RPMI7951 (cell line): ENCODE results near the gene AIMP2. TPM values are rescaled to one million over a fixed set of nuclear protein-coding genes. Genes with fewer than 3 reads are reported as not detected.
A peak's percentile ranks its signal among the peaks of the same experiment; 100 is the strongest.
"Not testable (repeated sequence)": the region's sequence is repeated elsewhere in the genome, so short reads cannot be mapped to it uniquely, and the experiment has no call there.

ENCODE experiments used
- DNase-seq: peaks from one replicate; pipeline ENCODE4 v3.0.0-alpha.2; 2012; ENCODE audit warnings: low read depth
- total RNA-seq: library from RNA; depleted of rRNA; stranded (reverse); fragments of >200 nt; shearing (Covaris generic); gene quantifications from 2 replicates; pipeline ENCODE4 v1.2.3, GENCODE V29; 2014; rRNA removed

The AIMP2 gene
- total RNA-seq, 1 experiment from 2014 or later, result 112 TPM

GRCh38 chr7:6026011-6026819 lies 17.1 kb downstream of the AIMP2 start:
- DNase-seq, result peak; percentile 51

- DNase-seq, result no peak
Observed at GRCh38 chr7:6026820-6027311, 17.8 kb downstream of the AIMP2 start.

GRCh38 chr7:6027806-6028365 lies 18.8 kb downstream of the AIMP2 start:
- DNase-seq, result no peak

- no peak for DNase-seq
Observed at GRCh38 chr7:6028563-6028962, 19.5 kb downstream of the AIMP2 start.

GRCh38 chr7:6030988-6031387 lies 21.9 kb downstream of the AIMP2 start, which contains the start of gene ANKRD61:
TSS of gene ANKRD61 (plus strand) at chr7:6031376. CDS start at chr7:6031376, 0 bp downstream.
- no peak for DNase-seq

GRCh38 chr7:6031567-6031966 lies 22.5 kb downstream of the AIMP2 start:
- no peak for DNase-seq

- no peak for DNase-seq
Observed at GRCh38 chr7:6032167-6032566, 23.1 kb downstream of the AIMP2 start.

GRCh38 chr7:6032641-6033040 lies 23.6 kb downstream of the AIMP2 start:
- DNase-seq, result no peak

- DNase-seq, result no peak
Observed at GRCh38 chr7:6035165-6035564, 26.1 kb downstream of the AIMP2 start.

GRCh38 chr7:6035686-6036085 lies 26.6 kb downstream of the AIMP2 start:
- DNase-seq, result no peak

- DNase-seq, result no peak
Observed at GRCh38 chr7:6049780-6050179, 40.7 kb downstream of the AIMP2 start.

GRCh38 chr7:6051185-6051584 lies 42.1 kb downstream of the AIMP2 start:
- not testable (repeated sequence) for DNase-seq

- no peak for DNase-seq
Observed at GRCh38 chr7:6056616-6057015, 47.5 kb downstream of the AIMP2 start.

GRCh38 chr7:6057316-6058129 lies 48.5 kb downstream of the AIMP2 start:
- DNase-seq, result no peak

GRCh38 chr7:6059941-6060340 lies 50.9 kb downstream of the AIMP2 start:
- DNase-seq, result not testable (repeated sequence)

GRCh38 chr7:6071406-6071805 lies 62.3 kb downstream of the AIMP2 start:
- DNase-seq, result no peak

Other genes with a start within 250 kb of the AIMP2 start
- 24.8 and 26.3 TPM in 2 replicates for gene RNF216, start 227.6 kb upstream of the AIMP2 start, total RNA-seq
- gene OCM, start 128.5 kb upstream of the AIMP2 start, total RNA-seq, result not detected in 2 replicates
- gene CCZ1, start 110.5 kb upstream of the AIMP2 start, total RNA-seq, result 107 and 118 TPM in 2 replicates
- gene RSPH10B, start 38.6 kb upstream of the AIMP2 start, total RNA-seq, result under 0.01 and 0.10 TPM in 2 replicates
- 17.4 and 20.4 TPM in 2 replicates for gene PMS2, start 223 bp upstream of the AIMP2 start, total RNA-seq
- 0.12 and 0.20 TPM in 2 replicates for gene ANKRD61, start 22.1 kb downstream of the AIMP2 start, total RNA-seq
- gene EIF2AK1, start 49.9 kb downstream of the AIMP2 start, total RNA-seq, result 76.7 and 127 TPM in 2 replicates
- 4.8 and 5.6 TPM in 2 replicates for gene USP42, start 95.7 kb downstream of the AIMP2 start, total RNA-seq